LNCaP clone FGC (cell line): ENCODE data around the gene FTCD.
"Not testable (repeated sequence)": the region's sequence is repeated elsewhere in the genome, so short reads cannot be mapped to it uniquely, and the experiment has no call there.

Source experiments
- DNase-seq: peaks from one replicate; pipeline ENCODE4 v3.0.0-alpha.2; 2011; ENCODE audit warnings: low read depth
- H3K4me3 ChIP-seq: 2 replicates; pipeline ENCODE4 v1.5.1; 2011; ENCODE audit warnings: mild to moderate bottlenecking, low read depth, low read length, control low read depth
- CTCF ChIP-seq: IDR thresholded peaks from 2 replicates; pipeline ENCODE4 v1.5.1; 2012; ENCODE audit warnings: mild to moderate bottlenecking; ENCODE audit not compliant: control insufficient read depth, insufficient read depth; ENCODE audit errors: extremely low read depth

The FTCD gene

GRCh38 chr21:46146856-46147255 lies 8.5 kb downstream of the FTCD start:
- no peak for TF ChIP-seq CTCF
- DNase-seq: no peak
- H3K4me3 ChIP-seq: no peak overlapping the region

DNA sequence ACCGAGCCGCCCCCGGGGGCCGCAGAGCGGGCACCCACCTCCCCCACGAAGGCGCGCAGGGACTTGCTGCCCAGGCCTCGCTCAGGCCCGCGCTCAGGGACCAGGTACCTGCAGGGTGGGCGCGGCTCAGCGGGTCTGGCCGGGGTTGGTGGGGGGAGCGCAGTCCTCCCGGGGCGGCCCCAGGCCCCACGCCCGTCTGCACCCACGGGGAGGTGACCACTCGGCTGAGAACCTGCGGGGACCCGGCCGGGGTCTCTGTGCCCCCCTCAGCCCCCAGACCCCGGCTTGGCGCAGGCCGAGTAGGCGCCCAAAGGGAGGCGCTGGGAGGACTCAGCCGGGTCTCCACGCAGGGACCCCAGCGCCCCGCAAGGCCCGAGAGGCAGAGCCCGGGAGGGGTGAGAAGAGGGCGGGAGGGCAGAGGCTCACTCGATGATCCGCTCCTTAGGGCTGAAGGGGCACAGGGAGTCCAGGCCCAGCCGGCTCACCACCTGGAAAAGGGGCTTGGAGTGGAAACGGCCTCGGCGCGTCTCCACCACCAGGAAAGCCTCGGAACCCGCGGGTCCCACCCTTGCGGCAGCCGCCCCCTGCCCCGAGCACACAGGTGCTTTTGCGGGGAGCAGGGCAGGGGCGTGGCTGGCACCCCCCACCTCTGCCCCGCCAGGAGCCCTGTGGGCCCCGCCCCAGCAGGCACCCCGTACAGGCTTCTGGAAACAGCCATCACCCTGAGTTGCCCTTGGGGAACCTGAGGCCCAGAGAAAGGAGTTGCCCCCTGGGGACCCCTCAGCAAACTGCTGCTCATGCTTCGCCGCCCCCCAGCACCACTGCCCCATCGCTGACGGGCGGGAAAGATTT lies 9.3 kb downstream of the FTCD start:
- no peak for DNase-seq
- no peak for TF ChIP-seq CTCF
- no peak overlapping the region for H3K4me3 ChIP-seq

DNA sequence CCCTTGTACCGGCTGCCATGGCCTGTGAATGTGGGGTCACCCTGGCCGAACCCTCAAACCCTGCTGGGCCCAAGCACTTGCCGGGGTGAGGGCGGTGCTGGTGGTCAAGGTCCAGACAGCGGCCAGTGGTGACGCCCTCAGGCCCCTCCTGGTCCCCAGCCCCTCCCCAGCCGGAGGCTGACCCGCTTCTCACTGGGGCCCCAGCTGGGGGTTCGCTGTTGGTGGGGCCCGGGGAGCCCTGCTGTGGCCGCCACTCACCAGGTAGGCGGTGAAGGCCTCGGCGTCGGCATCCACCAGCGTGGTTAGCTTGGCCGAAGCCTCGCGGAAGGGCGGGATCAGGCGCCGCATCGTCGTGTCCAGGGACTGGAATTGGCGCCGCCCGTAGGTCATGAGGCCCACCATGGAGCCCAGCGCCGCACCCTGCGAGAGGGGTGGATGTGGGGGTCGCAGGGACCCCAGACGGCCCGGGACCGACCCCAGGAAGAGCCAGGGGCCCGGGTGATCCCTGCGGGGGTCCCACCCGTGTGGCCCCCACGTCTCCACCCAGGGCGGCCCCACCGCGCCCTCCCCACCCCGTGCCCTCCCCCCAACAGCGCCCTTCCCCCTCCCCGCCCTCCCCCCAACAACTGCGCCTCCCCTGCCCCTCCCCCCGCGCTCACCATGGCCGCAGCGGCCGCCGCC lies 10.1 kb downstream of the FTCD start:
- no peak for DNase-seq
- TF ChIP-seq CTCF: no peak

GRCh38 chr21:46144464-46145070 lies 10.8 kb downstream of the FTCD start:
- no peak for DNase-seq
- TF ChIP-seq CTCF: no peak
- no peak overlapping the region for H3K4me3 ChIP-seq

More for the DNA sequence above, 10.1 kb downstream of the FTCD start:
- no peak overlapping the region for H3K4me3 ChIP-seq

DNA sequence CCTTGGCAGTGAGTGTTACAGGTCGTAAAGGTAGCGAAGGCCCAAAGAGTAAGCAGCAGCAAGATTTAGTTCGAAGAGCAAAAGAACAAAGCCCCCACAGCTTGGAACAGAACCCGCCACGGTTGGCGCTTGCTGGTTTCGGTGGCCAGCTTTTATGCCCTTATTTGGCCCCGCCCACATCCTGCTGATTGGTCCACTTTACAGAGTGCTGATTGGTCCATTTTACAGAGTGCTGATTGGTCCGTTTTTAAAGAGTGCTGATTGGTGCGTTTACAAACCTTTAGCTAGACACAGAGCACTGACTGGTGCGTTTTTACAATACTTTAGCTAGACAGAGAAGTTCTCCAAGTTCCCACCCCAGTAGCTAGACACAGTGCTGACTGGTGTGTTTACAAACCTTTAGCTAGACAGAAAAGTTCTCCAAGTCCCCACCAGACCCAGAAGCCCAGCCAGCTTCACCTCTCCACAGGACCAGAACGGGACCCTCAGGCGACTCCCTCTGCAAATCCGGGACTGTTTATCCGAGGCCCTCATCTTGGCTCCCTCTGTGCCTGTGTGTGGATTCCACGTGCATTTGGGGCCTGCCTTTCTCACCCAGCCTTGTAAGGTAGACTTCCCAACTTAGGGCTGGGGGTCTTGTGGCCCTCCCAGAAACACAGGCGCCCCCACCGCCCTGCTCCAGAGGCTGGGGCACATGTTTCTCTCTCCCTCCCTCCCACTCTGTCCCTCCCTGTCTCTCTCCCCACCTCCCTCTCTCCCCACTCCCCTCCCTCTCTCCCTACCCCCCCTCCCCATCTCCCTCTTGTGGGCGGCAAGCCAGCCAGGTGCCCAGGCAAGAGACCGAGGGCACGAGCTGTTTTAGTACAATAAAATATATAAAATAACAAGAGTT lies 12.6 kb downstream of the FTCD start:
- no peak for DNase-seq
- H3K4me3 ChIP-seq: no peak overlapping the region
- TF ChIP-seq CTCF: no peak

DNA sequence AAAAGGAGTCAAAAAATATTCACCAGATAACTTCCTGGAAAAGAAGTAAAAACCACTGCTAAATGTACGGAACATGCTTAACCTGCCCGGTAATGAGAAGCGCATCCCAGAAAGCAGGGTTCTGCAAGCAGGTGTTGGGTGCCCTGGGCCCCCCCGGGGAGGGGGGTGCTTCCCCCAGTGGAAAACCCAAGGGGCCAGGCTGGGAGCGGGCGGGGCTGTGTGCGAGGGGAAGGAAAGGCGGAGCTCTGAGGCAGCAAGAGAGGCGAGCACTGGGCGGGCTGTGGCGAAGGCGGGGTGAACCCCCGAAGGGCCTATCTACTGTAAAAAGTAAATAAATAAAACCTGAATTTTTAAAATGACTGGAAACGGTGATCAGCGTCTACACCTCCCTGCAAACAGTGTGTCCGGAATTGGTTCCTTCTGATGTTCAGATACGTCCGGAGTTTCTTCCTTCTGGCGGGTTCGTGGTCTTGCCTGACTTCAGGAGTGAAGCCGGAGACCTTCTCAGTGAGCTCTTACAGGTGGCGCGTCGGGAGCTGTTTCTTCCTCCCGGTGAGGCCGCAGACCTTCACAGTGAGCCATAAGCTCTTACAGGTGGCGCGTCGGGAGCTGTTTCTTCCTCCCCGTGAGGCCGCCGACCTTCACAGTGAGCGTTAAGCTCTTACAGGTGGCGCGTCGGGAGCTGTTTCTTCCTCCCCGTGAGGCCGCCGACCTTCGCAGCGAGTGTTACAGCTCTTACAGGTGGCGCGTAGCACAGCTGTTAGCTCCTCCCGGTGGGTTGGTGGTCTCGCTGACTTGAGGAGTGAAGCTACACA lies 13.4 kb downstream of the FTCD start:
- no peak for DNase-seq
- TF ChIP-seq CTCF: no peak
- no peak overlapping the region for H3K4me3 ChIP-seq

DNA sequence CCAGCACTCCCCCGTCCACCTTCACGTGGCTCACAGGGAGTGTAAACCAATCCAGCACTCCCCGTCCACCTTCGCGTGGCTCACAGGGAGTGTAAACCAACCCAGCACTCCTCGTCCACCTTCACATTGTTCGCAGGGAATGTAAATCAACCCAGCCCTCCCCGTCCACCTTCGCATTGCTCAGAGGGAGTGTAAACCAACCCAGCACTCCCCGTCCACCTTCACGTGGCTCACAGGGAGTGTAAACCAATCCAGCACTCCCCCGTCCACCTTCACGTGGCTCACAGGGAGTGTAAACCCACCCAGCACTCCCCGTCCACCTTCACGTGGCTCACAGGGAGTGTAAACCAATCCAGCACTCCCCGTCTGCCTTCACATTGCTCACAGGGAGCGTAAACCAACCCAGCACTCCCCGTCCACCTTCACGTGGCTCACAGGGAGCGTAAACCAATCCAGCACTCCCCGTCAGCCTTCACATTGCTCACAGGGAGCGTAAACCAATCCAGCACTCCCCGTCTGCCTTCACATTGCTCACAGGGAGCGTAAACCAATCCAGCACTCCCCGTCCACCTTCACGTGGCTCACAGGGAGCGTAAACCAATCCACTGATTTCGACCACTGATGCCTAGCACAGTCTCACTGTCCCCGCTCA lies 14.9 kb downstream of the FTCD start:
- H3K4me3 ChIP-seq, DNase-seq: not testable (repeated sequence)
